ENCODE measurements around the gene KIF15. TPM values are rescaled to one million over a fixed set of nuclear protein-coding genes. Genes with fewer than 3 reads are reported as not detected.

KIF15 gene
- total RNA-seq, 4 donors from 2014 or later: 0.98 to 2.5 (median 1.5) TPM; not detected in 1

GRCh38 chr3:44867421-44868111 is 106.0 kb downstream of the KIF15 start:
- TF ChIP-seq, protein P1, sequence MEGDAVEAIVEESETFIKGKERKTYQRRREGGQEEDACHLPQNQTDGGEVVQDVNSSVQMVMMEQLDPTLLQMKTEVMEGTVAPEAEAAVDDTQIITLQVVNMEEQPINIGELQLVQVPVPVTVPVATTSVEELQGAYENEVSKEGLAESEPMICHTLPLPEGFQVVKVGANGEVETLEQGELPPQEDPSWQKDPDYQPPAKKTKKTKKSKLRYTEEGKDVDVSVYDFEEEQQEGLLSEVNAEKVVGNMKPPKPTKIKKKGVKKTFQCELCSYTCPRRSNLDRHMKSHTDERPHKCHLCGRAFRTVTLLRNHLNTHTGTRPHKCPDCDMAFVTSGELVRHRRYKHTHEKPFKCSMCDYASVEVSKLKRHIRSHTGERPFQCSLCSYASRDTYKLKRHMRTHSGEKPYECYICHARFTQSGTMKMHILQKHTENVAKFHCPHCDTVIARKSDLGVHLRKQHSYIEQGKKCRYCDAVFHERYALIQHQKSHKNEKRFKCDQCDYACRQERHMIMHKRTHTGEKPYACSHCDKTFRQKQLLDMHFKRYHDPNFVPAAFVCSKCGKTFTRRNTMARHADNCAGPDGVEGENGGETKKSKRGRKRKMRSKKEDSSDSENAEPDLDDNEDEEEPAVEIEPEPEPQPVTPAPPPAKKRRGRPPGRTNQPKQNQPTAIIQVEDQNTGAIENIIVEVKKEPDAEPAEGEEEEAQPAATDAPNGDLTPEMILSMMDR (IDR thresholded peaks at IDR 0.05; ENCODE audit: low read depth): no peak

GRCh38 chr3:44870375-44871061 is 108.9 kb downstream of the KIF15 start:
- TF ChIP-seq, protein P1 (IDR thresholded peaks at IDR 0.05; ENCODE audit: low read depth): no peak

DNA sequence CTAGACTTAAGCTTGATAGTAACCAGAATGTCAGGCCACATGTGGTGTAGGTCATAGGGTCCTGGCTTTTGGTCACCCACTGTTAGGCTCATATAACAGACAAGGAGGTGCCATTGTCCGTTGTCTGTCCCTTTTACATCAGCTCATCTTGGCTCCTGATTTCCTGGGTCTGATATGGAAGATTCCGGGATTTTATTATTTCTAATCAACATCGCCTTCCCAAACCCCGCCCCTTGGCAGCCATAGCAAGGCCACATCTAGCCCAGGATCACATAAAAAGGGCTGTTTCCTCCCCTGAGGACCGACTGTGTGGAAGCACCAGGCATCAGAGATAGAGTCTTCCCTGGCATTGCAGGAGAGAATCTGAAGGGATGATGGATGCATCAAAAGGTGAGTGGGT is 112.7 kb downstream of the KIF15 start, which contains the start of gene TGM4:
Gene TGM4, plus strand, starts transcription at position 301 of the 400 bp plus-strand sequence. Its CDS starts 71 bp downstream, at position 372.
- TF ChIP-seq, protein P1 (IDR thresholded peaks at IDR 0.05; ENCODE audit: low read depth): no peak

GRCh38 chr3:44875596-44875995 is 114.0 kb downstream of the KIF15 start:
- TF ChIP-seq, protein P1 (IDR thresholded peaks at IDR 0.05; ENCODE audit: low read depth): no peak

DNA sequence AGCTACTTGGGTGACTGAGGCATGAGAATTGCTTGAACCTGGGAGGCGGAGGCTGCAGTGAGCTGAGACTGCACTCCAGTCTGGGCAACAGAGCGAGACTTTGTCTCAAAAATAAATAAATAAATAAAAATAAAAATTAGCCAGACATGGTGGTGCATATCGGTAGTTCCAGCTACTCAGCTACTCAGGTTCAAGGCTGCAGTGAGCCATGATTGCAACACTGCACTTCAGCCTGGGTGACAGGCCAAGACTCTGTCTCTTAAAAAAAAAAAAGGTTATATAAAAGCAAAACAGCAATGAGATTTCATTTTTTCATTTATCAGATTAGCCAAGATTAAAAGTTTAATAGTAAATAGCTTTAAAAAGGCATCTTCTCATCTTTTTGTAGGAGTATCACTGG is 115.7 kb downstream of the KIF15 start:
- TF ChIP-seq, protein P1 (IDR thresholded peaks at IDR 0.05; ENCODE audit: low read depth): no peak

GRCh38 chr3:44880284-44880683 is 118.7 kb downstream of the KIF15 start:
- TF ChIP-seq, protein P1 (IDR thresholded peaks at IDR 0.05; ENCODE audit: low read depth): no peak

- TF ChIP-seq, protein P1 (IDR thresholded peaks at IDR 0.05; ENCODE audit: low read depth): no peak
These were observed 121.8 kb downstream of the KIF15 start for GRCh38 chr3:44883213-44883955.
